HG03439 (cell line): Measurements from ENCODE around the gene TMEM176B.
"Not testable (repeated sequence)": the region's sequence is repeated elsewhere in the genome, so short reads cannot be mapped to it uniquely, and the experiment has no call there.

Experiments
- ATAC-seq: cut with Tn5 transposase; IDR thresholded peaks from one replicate; pipeline ENCODE4 v1.9.1; 2021; ENCODE audit warnings: mild to moderate bottlenecking, moderate library complexity; ENCODE audit not compliant: unreplicated experiment

Gene TMEM176B

GRCh38 chr7:150791746-150792452 lies 8.3 kb downstream of the TMEM176B start:
- ATAC-seq: no peak

GRCh38 chr7:150791304-150791703 lies 8.9 kb downstream of the TMEM176B start:
- ATAC-seq: no peak

GRCh38 chr7:150790416-150791075 lies 9.6 kb downstream of the TMEM176B start:
- no peak for ATAC-seq

GRCh38 chr7:150788474-150789269 lies 11.5 kb downstream of the TMEM176B start:
- no peak for ATAC-seq

GRCh38 chr7:150787321-150788281 lies 12.6 kb downstream of the TMEM176B start:
- ATAC-seq: no peak

GRCh38 chr7:150784954-150785353 lies 15.2 kb downstream of the TMEM176B start:
- no peak for ATAC-seq

- no peak for ATAC-seq
These were observed 15.9 kb downstream of the TMEM176B start for GRCh38 chr7:150784120-150784736.

GRCh38 chr7:150781961-150782360 lies 18.2 kb downstream of the TMEM176B start:
- no peak for ATAC-seq

GRCh38 chr7:150781103-150781502 lies 19.1 kb downstream of the TMEM176B start:
- no peak for ATAC-seq

GRCh38 chr7:150780292-150780691 lies 19.9 kb downstream of the TMEM176B start:
- ATAC-seq: no peak

- peak; percentile 66 for ATAC-seq
These were observed 21.3 kb downstream of the TMEM176B start for GRCh38 chr7:150778738-150779301.

GRCh38 chr7:150778014-150778737 lies 22.0 kb downstream of the TMEM176B start:
- ATAC-seq: no peak

GRCh38 chr7:150774131-150774530 lies 26.0 kb downstream of the TMEM176B start:
- not testable (repeated sequence) for ATAC-seq

GRCh38 chr7:150769768-150770167 lies 30.4 kb downstream of the TMEM176B start:
- no peak for ATAC-seq

GRCh38 chr7:150766334-150766709 lies 33.8 kb downstream of the TMEM176B start:
- no peak for ATAC-seq

- ATAC-seq: no peak
These were observed 40.7 kb downstream of the TMEM176B start for GRCh38 chr7:150759479-150759878.

- ATAC-seq: no peak
These were observed 43.3 kb downstream of the TMEM176B start for GRCh38 chr7:150756858-150757257.

- ATAC-seq: no peak
These were observed 44.0 kb downstream of the TMEM176B start for GRCh38 chr7:150756166-150756565.

- ATAC-seq: no peak
These were observed 44.6 kb downstream of the TMEM176B start for GRCh38 chr7:150755473-150756099.
